ENCODE data around the gene STX8.

The STX8 gene

GRCh38 chr17:9220398-9221146 is 355.0 kb downstream of the STX8 start:
- no peak for TF ChIP-seq CTCF (IDR thresholded peaks at IDR 0.05; ENCODE audit: low read depth, low read length)
- H3K4me3 ChIP-seq (ENCODE audit: low read depth, low read length), result no peak overlapping the region

GRCh38 chr17:9219631-9220397 is 355.8 kb downstream of the STX8 start:
- TF ChIP-seq CTCF (IDR thresholded peaks at IDR 0.05; ENCODE audit: low read depth, low read length), result no peak
- no peak overlapping the region for H3K4me3 ChIP-seq (ENCODE audit: low read depth, low read length)

GRCh38 chr17:9218911-9219310 is 356.7 kb downstream of the STX8 start:
- no peak for TF ChIP-seq CTCF (IDR thresholded peaks at IDR 0.05; ENCODE audit: low read depth, low read length)
- no peak overlapping the region for H3K4me3 ChIP-seq (ENCODE audit: low read depth, low read length)

- TF ChIP-seq CTCF (IDR thresholded peaks at IDR 0.05; ENCODE audit: low read depth, low read length), result no peak
- no peak overlapping the region for H3K4me3 ChIP-seq (ENCODE audit: low read depth, low read length)
Observed at GRCh38 chr17:9218064-9218635, 357.5 kb downstream of the STX8 start.

GRCh38 chr17:9217151-9218056 is 358.2 kb downstream of the STX8 start:
- no peak for TF ChIP-seq CTCF (IDR thresholded peaks at IDR 0.05; ENCODE audit: low read depth, low read length)
- peak overlapping the region; percentile 21; the same call in 1 of the 2 replicates for H3K4me3 ChIP-seq (ENCODE audit: low read depth, low read length)

GRCh38 chr17:9215465-9215864 is 360.2 kb downstream of the STX8 start:
- H3K4me3 ChIP-seq (ENCODE audit: low read depth, low read length), result no peak overlapping the region
- TF ChIP-seq CTCF (IDR thresholded peaks at IDR 0.05; ENCODE audit: low read depth, low read length), result no peak
